Naive thymus-derived CD8-positive, alpha-beta T cell (primary cell): ENCODE data around the gene SLC10A1. TPM values are rescaled to one million over a fixed set of nuclear protein-coding genes. Genes with fewer than 3 reads are reported as not detected.
"Not testable (repeated sequence)": the region's sequence is repeated elsewhere in the genome, so short reads cannot be mapped to it uniquely, and the experiment has no call there.

Source experiments
- ATAC-seq, 2 donors: fragments of 150-1000 bp; cut with Tn5 transposase in 1 of 2; sonication (Bioruptor Pico), chemical (Tn5 transposase) in 1 of 2; 1 replicate in 1 of 2; 2 replicates in 1 of 2; pipeline ENCODE4 v1.10.0; 2021; ENCODE audit warnings: mild to moderate bottlenecking in 2 of 2, moderate library complexity in 2 of 2
- POLR2A ChIA-PET: fragments of 350-600 bp; sonication (Branson Sonifier 250); formaldehyde crosslinking; loops from one replicate; lab custom pipeline; 2021; ENCODE audit warnings: antibody characterized with exemption; lab: Charles Lee
- DNase-seq, 10 donors: peaks; one replicate each; pipeline versions ENCODE4 v3.0.0 to v3.0.0-alpha.2; 2020 to 2022
- H3K27ac Mint-ChIP-seq, 10 donors: one replicate each; pipeline ENCODE4 v1.8.0; 2020 to 2022; ENCODE audit warnings: mild to moderate bottlenecking in 10 of 10, mixed read lengths in 10 of 10, moderate library complexity in 4 of 10, inconsistent platforms in 1 of 10
- H3K27me3 Mint-ChIP-seq, 5 donors: one replicate each; pipeline ENCODE4 v1.8.0; 2021 to 2022; ENCODE audit warnings: mixed read lengths in 5 of 5
- H3K36me3 Mint-ChIP-seq, 3 donors: one replicate each; pipeline ENCODE4 v1.8.0; 2020 to 2022; ENCODE audit warnings: mixed read lengths in 3 of 3, mild to moderate bottlenecking in 2 of 3, inconsistent platforms in 1 of 3
- H3K4me1 Mint-ChIP-seq, 4 donors: one replicate each; pipeline ENCODE4 v1.8.0; 2021 to 2022; ENCODE audit warnings: mixed read lengths in 4 of 4
- H3K4me3 Mint-ChIP-seq, 10 donors: one replicate each; pipeline ENCODE4 v1.8.0; 2020 to 2022; ENCODE audit warnings: mild to moderate bottlenecking in 10 of 10, mixed read lengths in 10 of 10, moderate library complexity in 6 of 10, inconsistent platforms in 1 of 10
- H3K9me3 Mint-ChIP-seq, 9 donors: one replicate each; pipeline ENCODE4 v1.8.0; 2020 to 2022; ENCODE audit warnings: mixed read lengths in 9 of 9, mild to moderate bottlenecking in 3 of 9, inconsistent platforms in 1 of 9, moderate library complexity in 1 of 9
- polyA plus RNA-seq, 3 donors: library from polyadenylated mRNA; unstranded; fragments of 300-500 nt; fragmentation: Illumina TruSeq; gene quantifications; one replicate each; pipeline ENCODE4 v1.2.3, GENCODE V29; 2021
- total RNA-seq, 8 experiments: library from RNA in 2 of 8; stranded (reverse) in 2 of 8; gene quantifications; one replicate each; pipeline ENCODE4 v1.2.3 and lab custom pipeline; 2021 to 2026

The SLC10A1 gene
- total and polyA plus RNA-seq, 5 experiments from 2014 or later, result 0.20 TPM; not detected in 4

GRCh38 chr14:69819607-69820006 lies 22.6 kb upstream of the SLC10A1 start:
- Mint-ChIP-seq H3K4me3 (no peak overlapping the region), H3K9me3 (no peaks in the 10 kb centered on the region), H3K4me1 (peaks cover 0 to 6% (median 3%) of the 10 kb centered on the region in 4 donors), H3K27ac (no peak overlapping the region), H3K27me3 (peaks cover 0 to 8% (median 3%) of the 10 kb centered on the region in 5 donors), H3K36me3 (no peaks in the 10 kb centered on the region)
- DNase-seq (no peak), ATAC-seq (no peak)
- POLR2A ChIA-PET, result no interaction called here

DNA sequence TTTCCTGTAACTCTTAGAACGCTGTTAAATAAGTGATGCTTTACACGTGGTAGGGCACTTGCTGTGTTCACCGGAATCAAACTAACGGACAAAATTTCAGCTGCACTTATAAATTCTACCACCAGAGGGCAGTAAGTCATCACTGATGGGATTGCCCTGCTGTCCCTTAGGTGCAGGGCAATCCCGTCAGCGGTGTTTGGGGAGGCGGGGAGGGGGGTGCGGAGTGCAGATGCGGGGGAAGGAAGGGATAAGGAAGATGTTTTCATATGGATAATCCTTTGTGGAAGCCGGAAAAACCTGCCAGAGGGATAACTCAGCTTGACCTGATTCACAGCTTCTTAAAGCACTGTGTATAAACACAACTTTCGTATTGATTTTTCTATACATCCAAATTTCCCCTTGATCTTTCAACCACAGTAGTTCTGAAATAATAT lies 21.7 kb upstream of the SLC10A1 start:
- no peak overlapping the region for H3K27ac Mint-ChIP-seq
- peaks cover 0 to 8% (median 3%) of the 10 kb centered on the region in 5 donors for H3K27me3 Mint-ChIP-seq
- H3K9me3 Mint-ChIP-seq, result no peaks in the 10 kb centered on the region
- POLR2A ChIA-PET, result interaction anchor here (0.6 kb wide), 1 partner anchor 678 kb away, joined by 4 read pairs; no protein-coding TSS in a partner anchor
- peaks cover 0 to 6% (median 3%) of the 10 kb centered on the region in 4 donors for H3K4me1 Mint-ChIP-seq
- ATAC-seq (peak; percentile 73 to 83), DNase-seq (peak in 9 of 10 donors; percentile 22 to 74 (median 60))
- no peak overlapping the region for H3K4me3 Mint-ChIP-seq
- no peaks in the 10 kb centered on the region for H3K36me3 Mint-ChIP-seq

GRCh38 chr14:69816216-69816615 lies 19.2 kb upstream of the SLC10A1 start:
- ATAC-seq, result no peak
- no peak for DNase-seq
- peaks cover 0 to 6% (median 3%) of the 10 kb centered on the region in 4 donors for H3K4me1 Mint-ChIP-seq
- POLR2A ChIA-PET, result no interaction called here
- no peaks in the 10 kb centered on the region for H3K36me3 Mint-ChIP-seq
- H3K9me3 Mint-ChIP-seq, result no peaks in the 10 kb centered on the region
- no peak overlapping the region for H3K4me3 Mint-ChIP-seq
- peaks cover 0 to 4% (median 3%) of the 10 kb centered on the region in 5 donors for H3K27me3 Mint-ChIP-seq
- no peak overlapping the region for H3K27ac Mint-ChIP-seq

DNA sequence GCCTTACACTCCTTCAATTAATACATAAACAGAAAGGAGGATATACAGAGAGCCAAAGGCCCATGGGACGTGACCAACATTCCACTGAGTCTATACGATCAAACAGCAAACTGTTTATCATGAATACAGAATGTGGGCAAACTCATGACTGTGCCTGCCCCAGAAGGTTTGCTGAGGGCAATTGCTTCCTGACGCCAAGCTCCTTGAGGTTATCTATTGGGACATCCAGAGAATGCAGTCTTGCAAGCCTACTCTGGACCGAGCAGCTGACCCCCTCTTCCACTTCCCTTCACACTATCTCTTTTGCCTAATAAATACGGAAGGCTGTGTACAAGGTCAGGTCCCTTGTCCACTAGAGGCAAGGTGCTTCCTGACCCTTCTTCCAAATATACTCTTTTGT lies 18.5 kb upstream of the SLC10A1 start:
- Mint-ChIP-seq H3K4me1 (peaks cover 0 to 6% (median 3%) of the 10 kb centered on the region in 4 donors), H3K27me3 (peaks cover 0 to 5% (median 3%) of the 10 kb centered on the region in 5 donors), H3K36me3 (no peaks in the 10 kb centered on the region), H3K4me3 (no peak overlapping the region), H3K9me3 (no peaks in the 10 kb centered on the region), H3K27ac (no peak overlapping the region)
- DNase-seq (no peak), ATAC-seq (no peak)
- POLR2A ChIA-PET, result no interaction called here

DNA sequence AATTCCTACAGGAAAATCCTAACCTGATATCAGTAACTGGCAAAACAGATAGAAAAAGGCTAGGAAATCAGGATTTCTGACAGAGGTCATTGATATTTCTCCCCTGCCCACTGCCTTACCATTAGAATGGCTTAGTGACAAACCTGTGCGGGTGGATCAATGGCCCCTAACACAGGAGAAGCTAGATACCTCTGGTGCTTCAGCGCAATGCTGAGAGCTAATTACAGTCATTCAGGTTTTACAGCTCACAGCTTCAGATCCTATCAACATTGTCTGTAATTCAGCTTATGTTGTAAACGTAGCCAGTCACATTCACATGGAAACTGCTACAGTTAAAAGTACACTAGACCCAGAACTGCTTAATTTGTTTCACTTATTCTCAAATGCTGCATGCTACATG lies 17.4 kb upstream of the SLC10A1 start:
- Mint-ChIP-seq H3K36me3 (no peaks in the 10 kb centered on the region), H3K27ac (no peak overlapping the region), H3K9me3 (no peaks in the 10 kb centered on the region), H3K27me3 (peaks cover 0 to 5% (median 3%) of the 10 kb centered on the region in 5 donors), H3K4me3 (no peak overlapping the region), H3K4me1 (peaks cover 0 to 6% (median 3%) of the 10 kb centered on the region in 4 donors)
- ATAC-seq, result no peak
- POLR2A ChIA-PET, result no interaction called here
- DNase-seq, result no peak

DNA sequence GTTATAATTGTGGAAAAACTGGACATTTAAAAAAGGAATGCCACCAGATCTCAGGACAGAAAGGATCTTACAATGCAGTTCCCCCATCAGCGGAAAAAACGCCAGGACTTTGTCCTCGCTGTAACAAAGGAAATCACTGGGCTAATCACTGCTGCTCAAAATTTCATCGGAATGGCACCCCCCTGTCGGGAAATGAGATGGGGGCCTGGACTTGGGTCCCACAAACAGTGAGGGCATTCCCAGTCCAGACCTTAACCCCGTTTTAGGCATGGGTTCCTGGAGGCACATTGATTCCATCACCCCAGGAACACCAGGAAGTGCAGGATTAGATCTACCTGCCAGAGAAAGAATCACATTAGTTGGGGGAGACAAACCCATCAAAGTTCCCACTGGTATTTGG lies 16.3 kb upstream of the SLC10A1 start:
- POLR2A ChIA-PET, H3K9me3 Mint-ChIP-seq, H3K27ac Mint-ChIP-seq, H3K4me3 Mint-ChIP-seq, ATAC-seq, H3K27me3 Mint-ChIP-seq, H3K36me3 Mint-ChIP-seq, H3K4me1 Mint-ChIP-seq, DNase-seq: not testable (repeated sequence)

DNA sequence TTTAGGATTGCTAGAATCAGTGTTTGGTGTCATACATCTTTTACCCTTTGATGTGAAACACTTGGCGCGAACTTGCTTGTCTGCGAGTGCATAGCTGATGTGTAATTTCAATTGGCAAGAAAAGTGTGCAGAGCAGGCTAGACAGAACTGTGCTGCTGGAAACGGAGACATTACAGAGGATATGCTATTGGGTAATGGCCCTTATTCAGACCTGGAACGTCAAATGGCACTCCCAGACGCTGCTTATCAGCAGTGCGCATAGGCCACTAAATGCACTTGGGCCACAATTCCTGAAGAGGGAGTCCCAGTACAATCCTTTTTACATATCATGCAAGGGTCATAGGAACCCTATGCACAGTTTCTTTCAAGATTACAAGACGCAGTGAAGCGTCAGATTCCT lies 15.7 kb upstream of the SLC10A1 start:
- ATAC-seq, result no peak
- Mint-ChIP-seq H3K27ac (no peak overlapping the region), H3K36me3 (no peaks in the 10 kb centered on the region), H3K4me3 (no peak overlapping the region), H3K9me3 (no peaks in the 10 kb centered on the region), H3K27me3 (peaks cover 0 to 2% (median 0%) of the 10 kb centered on the region in 5 donors), H3K4me1 (no peaks in the 10 kb centered on the region)
- POLR2A ChIA-PET, result no interaction called here
- no peak for DNase-seq

- POLR2A ChIA-PET, result no interaction called here
- H3K4me3 Mint-ChIP-seq, result no peak overlapping the region
- ATAC-seq, result no peak
- no peaks in the 10 kb centered on the region for H3K9me3 Mint-ChIP-seq
- no peak overlapping the region for H3K27ac Mint-ChIP-seq
- H3K36me3 Mint-ChIP-seq, result no peaks in the 10 kb centered on the region
- no peaks in the 10 kb centered on the region for H3K4me1 Mint-ChIP-seq
- DNase-seq, result no peak
- peaks cover 0 to 2% (median 0%) of the 10 kb centered on the region in 5 donors for H3K27me3 Mint-ChIP-seq
Observed at GRCh38 chr14:69811868-69812252, 14.8 kb upstream of the SLC10A1 start.

DNA sequence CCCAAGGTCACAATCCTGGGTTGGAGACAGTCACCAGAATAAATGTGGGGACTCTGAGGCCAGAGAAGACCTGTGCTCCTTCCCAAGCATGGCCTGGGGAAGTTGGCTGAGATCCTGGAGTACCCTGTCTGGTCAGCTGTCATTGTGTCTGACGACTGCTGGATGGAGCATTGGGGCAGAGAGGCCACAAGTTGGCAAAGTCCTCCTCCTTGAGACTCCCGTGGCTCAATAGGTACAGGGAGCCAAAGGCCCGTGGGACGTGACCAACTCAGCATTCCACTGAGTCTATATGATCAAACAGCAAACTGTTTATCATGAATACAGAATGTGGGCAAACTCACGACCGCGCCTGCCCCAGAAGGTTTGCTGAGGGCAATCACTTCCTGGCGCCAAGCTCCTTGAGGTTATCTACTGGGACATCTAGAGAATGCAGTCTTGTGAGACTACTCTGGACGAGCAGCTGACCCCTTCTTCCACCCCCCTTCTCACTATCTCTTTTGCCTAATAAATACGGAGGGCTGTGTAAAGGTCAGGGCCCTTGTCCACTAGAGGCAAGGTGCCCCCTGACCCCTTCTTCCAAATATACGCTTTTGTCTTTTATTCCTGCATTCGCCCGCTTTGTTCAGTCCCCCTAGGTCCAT lies 14.3 kb upstream of the SLC10A1 start:
- no peaks in the 10 kb centered on the region for H3K9me3 Mint-ChIP-seq
- ATAC-seq (no peak), DNase-seq (no peak)
- H3K4me1 Mint-ChIP-seq, result no peaks in the 10 kb centered on the region
- H3K36me3 Mint-ChIP-seq, result no peaks in the 10 kb centered on the region
- peaks cover 0 to 2% (median 0%) of the 10 kb centered on the region in 5 donors for H3K27me3 Mint-ChIP-seq
- no peak overlapping the region for H3K4me3 Mint-ChIP-seq
- POLR2A ChIA-PET, result no interaction called here
- no peak overlapping the region for H3K27ac Mint-ChIP-seq

GRCh38 chr14:69808919-69809808 lies 12.1 kb upstream of the SLC10A1 start:
- Mint-ChIP-seq H3K36me3 (no peaks in the 10 kb centered on the region), H3K27me3 (peaks cover 0 to 5% (median 1%) of the 10 kb centered on the region in 5 donors), H3K4me1 (no peaks in the 10 kb centered on the region), H3K9me3 (peaks cover 0 to 2% (median 0%) of the 10 kb centered on the region in 9 donors), H3K4me3 (no peak overlapping the region), H3K27ac (no peak overlapping the region)
- ATAC-seq, result no peak
- DNase-seq, result no peak
- POLR2A ChIA-PET, result interaction anchor here (0.7 kb wide), 1 partner anchor 42 kb away, joined by 3 read pairs; no protein-coding TSS in a partner anchor

DNA sequence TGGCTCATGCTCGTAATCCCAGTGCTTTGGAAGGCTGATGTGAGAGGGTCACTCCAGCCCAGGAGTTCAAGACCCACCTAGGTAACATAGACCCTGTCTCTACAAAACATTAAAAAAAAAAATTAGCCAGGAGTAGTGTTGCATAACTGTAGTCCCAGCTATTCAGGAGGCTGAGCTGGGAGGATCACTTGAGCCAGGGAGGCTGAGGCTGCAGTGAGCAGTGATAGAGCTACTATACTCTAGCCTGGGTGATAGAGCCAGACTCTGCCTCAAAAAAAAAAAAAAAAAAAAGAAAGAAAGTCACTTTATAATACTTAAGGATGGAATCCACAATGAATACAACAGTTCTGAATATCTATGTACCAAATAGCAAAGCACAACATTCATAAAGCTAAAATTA lies 10.2 kb upstream of the SLC10A1 start:
- Mint-ChIP-seq H3K4me3 (no peak overlapping the region), H3K27me3 (peaks cover 0 to 8% (median 0%) of the 10 kb centered on the region in 5 donors), H3K27ac (no peak overlapping the region), H3K9me3 (peaks cover 0 to 2% (median 0%) of the 10 kb centered on the region in 9 donors), H3K36me3 (no peaks in the 10 kb centered on the region), H3K4me1 (no peaks in the 10 kb centered on the region)
- DNase-seq (no peak), ATAC-seq (no peak)
- POLR2A ChIA-PET, result no interaction called here

DNA sequence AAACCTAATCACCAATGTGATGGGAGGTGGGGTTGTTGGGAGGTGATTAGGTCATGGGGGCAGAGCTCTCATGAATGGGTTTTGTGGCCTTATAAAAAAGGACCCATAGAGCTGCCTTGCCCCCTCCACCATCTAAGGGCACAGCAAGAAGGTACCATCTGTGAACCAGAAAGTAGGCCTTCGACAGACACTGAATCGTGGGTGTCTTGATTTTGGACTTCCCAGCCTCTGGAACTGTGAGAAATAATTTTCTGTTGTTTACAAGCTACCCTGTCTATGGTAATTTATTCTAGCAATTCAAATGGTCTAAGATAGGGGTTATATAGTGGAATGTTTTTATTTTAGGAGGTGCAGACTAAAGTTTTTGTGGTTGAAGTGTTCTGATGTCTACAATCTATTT lies 7.9 kb upstream of the SLC10A1 start:
- no peak for DNase-seq
- Mint-ChIP-seq H3K4me3 (no peak overlapping the region), H3K27me3 (peaks cover 0 to 10% (median 5%) of the 10 kb centered on the region in 5 donors), H3K4me1 (no peaks in the 10 kb centered on the region), H3K36me3 (peaks cover 0 to 11% (median 10%) of the 10 kb centered on the region in 3 donors), H3K9me3 (peaks cover 0 to 10% (median 2%) of the 10 kb centered on the region in 9 donors), H3K27ac (no peak overlapping the region)
- no peak for ATAC-seq
- POLR2A ChIA-PET, result no interaction called here

GRCh38 chr14:69803753-69804152 lies 6.7 kb upstream of the SLC10A1 start:
- Mint-ChIP-seq H3K27me3 (peaks cover 0 to 10% (median 7%) of the 10 kb centered on the region in 5 donors), H3K4me3 (no peak overlapping the region), H3K4me1 (no peaks in the 10 kb centered on the region), H3K9me3 (peaks cover 0 to 10% (median 2%) of the 10 kb centered on the region in 9 donors), H3K27ac (no peak overlapping the region), H3K36me3 (peaks cover 0 to 11% (median 10%) of the 10 kb centered on the region in 3 donors)
- POLR2A ChIA-PET, result interaction anchor here (0.6 kb wide), 1 partner anchor 797 kb away, joined by 3 read pairs; no protein-coding TSS in a partner anchor
- ATAC-seq (no peak), DNase-seq (no peak)
